Adrenal gland (tissue), 5 donors: ENCODE measurements around the gene LPIN1.

Experiments
- POLR2A ChIP-seq, 2 donors: fragments of 450-650 bp; IDR thresholded peaks; one replicate each; pipeline ENCODE4 v1.6.1; 2017; ENCODE audit warnings: antibody characterized with exemption in 2 of 2, mild to moderate bottlenecking in 2 of 2, moderate library complexity in 1 of 2
- TF ChIP-seq, protein P1 (sequence below), 6 experiments: fragments of 450-650 bp in 4 of 6; fragments of 200-600 bp in 2 of 6; sonication (generic) in 1 of 6; IDR thresholded peaks; 1 replicate in 5 of 6; 2 replicates in 1 of 6; pipeline versions ENCODE4 v1.5.1 to v1.8.0; 2016 to 2021; ENCODE audit warnings: antibody characterized with exemption in 6 of 6, mild to moderate bottlenecking in 2 of 6, moderate library complexity in 1 of 6
- donor health status: DM: no; HTN: no; CAD: no.

DNA sequence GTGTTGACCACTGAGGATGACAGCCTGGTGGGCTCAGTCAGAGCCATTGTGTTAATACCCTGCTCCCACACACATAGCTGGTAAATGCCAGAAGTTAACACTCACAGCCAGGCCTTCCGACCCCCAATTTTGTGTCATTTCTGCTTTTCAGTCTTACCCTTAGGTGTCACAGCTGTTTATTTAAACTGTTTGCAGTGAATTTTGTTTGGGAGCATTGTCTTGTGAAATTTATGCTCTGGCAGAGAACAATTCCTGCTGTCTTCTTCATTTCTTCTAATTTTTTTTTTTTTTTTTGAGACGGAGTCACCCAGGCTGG lies 8.2 kb downstream of the LPIN1 start:
- TF ChIP-seq, protein P1, sequence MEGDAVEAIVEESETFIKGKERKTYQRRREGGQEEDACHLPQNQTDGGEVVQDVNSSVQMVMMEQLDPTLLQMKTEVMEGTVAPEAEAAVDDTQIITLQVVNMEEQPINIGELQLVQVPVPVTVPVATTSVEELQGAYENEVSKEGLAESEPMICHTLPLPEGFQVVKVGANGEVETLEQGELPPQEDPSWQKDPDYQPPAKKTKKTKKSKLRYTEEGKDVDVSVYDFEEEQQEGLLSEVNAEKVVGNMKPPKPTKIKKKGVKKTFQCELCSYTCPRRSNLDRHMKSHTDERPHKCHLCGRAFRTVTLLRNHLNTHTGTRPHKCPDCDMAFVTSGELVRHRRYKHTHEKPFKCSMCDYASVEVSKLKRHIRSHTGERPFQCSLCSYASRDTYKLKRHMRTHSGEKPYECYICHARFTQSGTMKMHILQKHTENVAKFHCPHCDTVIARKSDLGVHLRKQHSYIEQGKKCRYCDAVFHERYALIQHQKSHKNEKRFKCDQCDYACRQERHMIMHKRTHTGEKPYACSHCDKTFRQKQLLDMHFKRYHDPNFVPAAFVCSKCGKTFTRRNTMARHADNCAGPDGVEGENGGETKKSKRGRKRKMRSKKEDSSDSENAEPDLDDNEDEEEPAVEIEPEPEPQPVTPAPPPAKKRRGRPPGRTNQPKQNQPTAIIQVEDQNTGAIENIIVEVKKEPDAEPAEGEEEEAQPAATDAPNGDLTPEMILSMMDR (IDR thresholded peaks at IDR 0.05): no peak
- TF ChIP-seq POLR2A (IDR thresholded peaks at IDR 0.05): no peak
